ENCODE results near the gene THPO. TPM values are rescaled to one million over a fixed set of nuclear protein-coding genes. Genes with fewer than 3 reads are reported as not detected.
A peak's percentile ranks its signal among the peaks of the same experiment; 100 is the strongest.

THPO gene
- total and polyA plus RNA-seq, 9 of the 15 experiments (the other 6 are each of a cell fraction or from before 2014, with no cell fraction given), result 0.11 to 1.1 (median 0.35) TPM; not detected in 1

DNA sequence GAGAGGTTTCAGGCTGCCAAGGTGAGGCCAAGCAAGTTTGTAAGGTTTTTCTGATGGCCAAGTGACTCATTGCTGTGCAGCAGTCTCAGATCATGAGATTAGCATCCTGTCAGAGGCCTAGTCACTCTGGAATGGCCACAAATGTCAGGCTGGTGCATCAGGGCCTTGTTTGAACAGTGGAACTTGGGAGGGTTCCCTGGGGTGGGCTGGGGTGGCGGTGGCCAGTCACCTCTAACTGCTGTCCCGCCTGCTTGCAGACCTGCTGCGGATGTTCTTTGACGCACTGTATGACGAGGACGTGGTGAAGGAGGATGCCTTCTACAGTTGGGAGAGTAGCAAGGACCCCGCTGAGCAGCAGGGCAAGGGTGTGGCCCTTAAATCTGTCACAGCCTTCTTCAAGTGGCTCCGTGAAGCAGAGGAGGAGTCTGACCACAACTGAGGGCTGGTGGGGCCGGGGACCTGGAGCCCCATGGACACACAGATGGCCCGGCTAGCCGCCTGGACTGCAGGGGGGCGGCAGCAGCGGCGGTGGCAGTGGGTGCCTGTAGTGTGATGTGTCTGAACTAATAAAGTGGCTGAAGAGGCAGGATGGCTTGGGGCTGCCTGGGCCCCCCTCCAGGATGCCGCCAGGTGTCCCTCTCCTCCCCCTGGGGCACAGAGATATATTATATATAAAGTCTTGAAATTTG lies 43.4 kb downstream of the THPO start (continued):
- no peak for TF ChIP-seq MAFG (tag; conservative IDR thresholded peaks at IDR 0.05)
- TF ChIP-seq, protein P1, sequence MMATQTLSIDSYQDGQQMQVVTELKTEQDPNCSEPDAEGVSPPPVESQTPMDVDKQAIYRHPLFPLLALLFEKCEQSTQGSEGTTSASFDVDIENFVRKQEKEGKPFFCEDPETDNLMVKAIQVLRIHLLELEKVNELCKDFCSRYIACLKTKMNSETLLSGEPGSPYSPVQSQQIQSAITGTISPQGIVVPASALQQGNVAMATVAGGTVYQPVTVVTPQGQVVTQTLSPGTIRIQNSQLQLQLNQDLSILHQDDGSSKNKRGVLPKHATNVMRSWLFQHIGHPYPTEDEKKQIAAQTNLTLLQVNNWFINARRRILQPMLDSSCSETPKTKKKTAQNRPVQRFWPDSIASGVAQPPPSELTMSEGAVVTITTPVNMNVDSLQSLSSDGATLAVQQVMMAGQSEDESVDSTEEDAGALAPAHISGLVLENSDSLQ (IDR thresholded peaks at IDR 0.05), result peak; percentile 71
- 0 out of 2 replicates have a peak, but pooled peaks have one; percentile 29 for TF ChIP-seq HDAC2 (IDR thresholded peaks at IDR 0.05)
- TF ChIP-seq MTA3 (IDR thresholded peaks at IDR 0.05; ENCODE audit: borderline replicate concordance), result peak; percentile 43; the same call in 1 of the 2 replicates
- TF ChIP-seq CCNT2 (IDR thresholded peaks at IDR 0.05; ENCODE audit: borderline replicate concordance, extremely low read depth, insufficient read length, low read depth, low read length), result no peak
- TF ChIP-seq RUNX1 (IDR thresholded peaks at IDR 0.05; ENCODE audit: low read depth), result no peak
- TF ChIP-seq MCM7 (IDR thresholded peaks at IDR 0.05), result no peak
- peak; percentile 93 for TF ChIP-seq FOSL1 (tag; conservative IDR thresholded peaks at IDR 0.05)
- TF ChIP-seq, protein P2, sequence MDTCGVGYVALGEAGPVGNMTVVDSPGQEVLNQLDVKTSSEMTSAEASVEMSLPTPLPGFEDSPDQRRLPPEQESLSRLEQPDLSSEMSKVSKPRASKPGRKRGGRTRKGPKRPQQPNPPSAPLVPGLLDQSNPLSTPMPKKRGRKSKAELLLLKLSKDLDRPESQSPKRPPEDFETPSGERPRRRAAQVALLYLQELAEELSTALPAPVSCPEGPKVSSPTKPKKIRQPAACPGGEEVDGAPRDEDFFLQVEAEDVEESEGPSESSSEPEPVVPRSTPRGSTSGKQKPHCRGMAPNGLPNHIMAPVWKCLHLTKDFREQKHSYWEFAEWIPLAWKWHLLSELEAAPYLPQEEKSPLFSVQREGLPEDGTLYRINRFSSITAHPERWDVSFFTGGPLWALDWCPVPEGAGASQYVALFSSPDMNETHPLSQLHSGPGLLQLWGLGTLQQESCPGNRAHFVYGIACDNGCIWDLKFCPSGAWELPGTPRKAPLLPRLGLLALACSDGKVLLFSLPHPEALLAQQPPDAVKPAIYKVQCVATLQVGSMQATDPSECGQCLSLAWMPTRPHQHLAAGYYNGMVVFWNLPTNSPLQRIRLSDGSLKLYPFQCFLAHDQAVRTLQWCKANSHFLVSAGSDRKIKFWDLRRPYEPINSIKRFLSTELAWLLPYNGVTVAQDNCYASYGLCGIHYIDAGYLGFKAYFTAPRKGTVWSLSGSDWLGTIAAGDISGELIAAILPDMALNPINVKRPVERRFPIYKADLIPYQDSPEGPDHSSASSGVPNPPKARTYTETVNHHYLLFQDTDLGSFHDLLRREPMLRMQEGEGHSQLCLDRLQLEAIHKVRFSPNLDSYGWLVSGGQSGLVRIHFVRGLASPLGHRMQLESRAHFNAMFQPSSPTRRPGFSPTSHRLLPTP (IDR thresholded peaks at IDR 0.05; ENCODE audit: borderline replicate concordance, extremely low read depth, insufficient read length), result no peak
- TF ChIP-seq NCOA1 (IDR thresholded peaks at IDR 0.05; ENCODE audit: low read depth), result no peak
- TF ChIP-seq TEAD4 (IDR thresholded peaks at IDR 0.05; ENCODE audit: low read length), result peak; percentile 35
- TF ChIP-seq TEAD4 (CRISPR knock-in tag; IDR thresholded peaks at IDR 0.05; ENCODE audit: borderline replicate concordance), result no peak
- 0 out of 4 replicates have a peak, but pooled peaks of 1 of the 2 experiments have one; percentile 16 for TF ChIP-seq NRF1 (conservative IDR thresholded peaks at IDR 0.05 in 1 of 2, IDR thresholded peaks at IDR 0.05 in 1 of 2)
- no peak for TF ChIP-seq ZNF174 (CRISPR knock-in tag; IDR thresholded peaks at IDR 0.05)
- TF ChIP-seq CBFA2T3 (IDR thresholded peaks at IDR 0.05), result peak; percentile 20; the same call in 1 of the 2 replicates
- TF ChIP-seq HDAC1 (IDR thresholded peaks at IDR 0.05), result peak in 1 of 2 experiments; percentile 50; a peak in 2 of 4 replicates
- peak in 1 of 2 experiments; percentile 58; a peak in 1 of 4 replicates for TF ChIP-seq RCOR1 (IDR thresholded peaks at IDR 0.05; ENCODE audit: borderline replicate concordance in 1 of 2, low read depth in 2 of 2, low read length in 2 of 2)
- no peak for TF ChIP-seq ZNF79 (CRISPR knock-in tag; IDR thresholded peaks at IDR 0.05; ENCODE audit: low read depth)
- TF ChIP-seq ZNF584 (CRISPR knock-in tag; IDR thresholded peaks at IDR 0.05; ENCODE audit: low read depth), result 0 out of 2 replicates have a peak, but pooled peaks have one; percentile 20
- TF ChIP-seq KLF13 (tag; IDR thresholded peaks at IDR 0.05; ENCODE audit: borderline replicate concordance, low read depth), result 0 out of 2 replicates have a peak, but pooled peaks have one; percentile 29
- TF ChIP-seq, protein P3, sequence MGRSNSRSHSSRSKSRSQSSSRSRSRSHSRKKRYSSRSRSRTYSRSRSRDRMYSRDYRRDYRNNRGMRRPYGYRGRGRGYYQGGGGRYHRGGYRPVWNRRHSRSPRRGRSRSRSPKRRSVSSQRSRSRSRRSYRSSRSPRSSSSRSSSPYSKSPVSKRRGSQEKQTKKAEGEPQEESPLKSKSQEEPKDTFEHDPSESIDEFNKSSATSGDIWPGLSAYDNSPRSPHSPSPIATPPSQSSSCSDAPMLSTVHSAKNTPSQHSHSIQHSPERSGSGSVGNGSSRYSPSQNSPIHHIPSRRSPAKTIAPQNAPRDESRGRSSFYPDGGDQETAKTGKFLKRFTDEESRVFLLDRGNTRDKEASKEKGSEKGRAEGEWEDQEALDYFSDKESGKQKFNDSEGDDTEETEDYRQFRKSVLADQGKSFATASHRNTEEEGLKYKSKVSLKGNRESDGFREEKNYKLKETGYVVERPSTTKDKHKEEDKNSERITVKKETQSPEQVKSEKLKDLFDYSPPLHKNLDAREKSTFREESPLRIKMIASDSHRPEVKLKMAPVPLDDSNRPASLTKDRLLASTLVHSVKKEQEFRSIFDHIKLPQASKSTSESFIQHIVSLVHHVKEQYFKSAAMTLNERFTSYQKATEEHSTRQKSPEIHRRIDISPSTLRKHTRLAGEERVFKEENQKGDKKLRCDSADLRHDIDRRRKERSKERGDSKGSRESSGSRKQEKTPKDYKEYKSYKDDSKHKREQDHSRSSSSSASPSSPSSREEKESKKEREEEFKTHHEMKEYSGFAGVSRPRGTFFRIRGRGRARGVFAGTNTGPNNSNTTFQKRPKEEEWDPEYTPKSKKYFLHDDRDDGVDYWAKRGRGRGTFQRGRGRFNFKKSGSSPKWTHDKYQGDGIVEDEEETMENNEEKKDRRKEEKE (IDR thresholded peaks at IDR 0.05; ENCODE audit: borderline replicate concordance in 1 of 2, control insufficient read depth in 1 of 2, low read depth in 2 of 2, low read length in 1 of 2), result 0 out of 4 replicates have a peak, but pooled peaks of 1 of the 2 experiments have one; percentile 64

Data from K562 (cell line).